ENCODE results near the gene TRPM7.

DNA sequence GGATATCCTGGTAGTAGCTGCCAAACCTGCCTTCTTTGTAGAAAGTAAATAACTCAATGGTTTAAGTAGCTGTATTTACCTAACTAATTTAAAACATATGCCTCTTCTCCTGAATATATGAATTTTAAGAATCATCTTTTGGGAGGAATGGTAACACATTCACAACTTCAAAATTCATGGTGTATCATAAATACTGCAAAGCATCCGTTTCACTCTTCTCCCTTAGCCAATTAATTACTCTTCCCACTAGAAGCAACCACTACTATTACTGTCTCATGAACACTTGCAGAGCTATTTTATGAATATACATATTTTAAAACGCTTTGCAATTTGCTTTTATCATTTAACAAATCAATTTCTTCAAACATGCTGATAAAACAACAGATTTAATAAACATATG, 81.1 kb downstream of the TRPM7 start:
- TF ChIP-seq, protein P1, sequence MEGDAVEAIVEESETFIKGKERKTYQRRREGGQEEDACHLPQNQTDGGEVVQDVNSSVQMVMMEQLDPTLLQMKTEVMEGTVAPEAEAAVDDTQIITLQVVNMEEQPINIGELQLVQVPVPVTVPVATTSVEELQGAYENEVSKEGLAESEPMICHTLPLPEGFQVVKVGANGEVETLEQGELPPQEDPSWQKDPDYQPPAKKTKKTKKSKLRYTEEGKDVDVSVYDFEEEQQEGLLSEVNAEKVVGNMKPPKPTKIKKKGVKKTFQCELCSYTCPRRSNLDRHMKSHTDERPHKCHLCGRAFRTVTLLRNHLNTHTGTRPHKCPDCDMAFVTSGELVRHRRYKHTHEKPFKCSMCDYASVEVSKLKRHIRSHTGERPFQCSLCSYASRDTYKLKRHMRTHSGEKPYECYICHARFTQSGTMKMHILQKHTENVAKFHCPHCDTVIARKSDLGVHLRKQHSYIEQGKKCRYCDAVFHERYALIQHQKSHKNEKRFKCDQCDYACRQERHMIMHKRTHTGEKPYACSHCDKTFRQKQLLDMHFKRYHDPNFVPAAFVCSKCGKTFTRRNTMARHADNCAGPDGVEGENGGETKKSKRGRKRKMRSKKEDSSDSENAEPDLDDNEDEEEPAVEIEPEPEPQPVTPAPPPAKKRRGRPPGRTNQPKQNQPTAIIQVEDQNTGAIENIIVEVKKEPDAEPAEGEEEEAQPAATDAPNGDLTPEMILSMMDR (conservative IDR thresholded peaks at IDR 0.05 in 1 of 2, IDR thresholded peaks at IDR 0.05 in 1 of 2; ENCODE audit: extremely low read depth in 1 of 2, insufficient read depth in 1 of 2, low read depth in 1 of 2, low read length in 2 of 2) = no peak
- no peak for TF ChIP-seq EZH2 (IDR thresholded peaks at IDR 0.05; ENCODE audit: borderline replicate concordance, low read length)

Measured in mammary epithelial cell (primary cell).